Measurements from ENCODE around the gene PTPRJ. TPM values are rescaled to one million over a fixed set of nuclear protein-coding genes. Genes with fewer than 3 reads are reported as not detected.

Gene PTPRJ
- total and polyA plus RNA-seq, 9 of the 15 experiments (the other 6 are each of a cell fraction or from before 2014, with no cell fraction given): 0.56 to 10.7 (median 4.8) TPM

DNA sequence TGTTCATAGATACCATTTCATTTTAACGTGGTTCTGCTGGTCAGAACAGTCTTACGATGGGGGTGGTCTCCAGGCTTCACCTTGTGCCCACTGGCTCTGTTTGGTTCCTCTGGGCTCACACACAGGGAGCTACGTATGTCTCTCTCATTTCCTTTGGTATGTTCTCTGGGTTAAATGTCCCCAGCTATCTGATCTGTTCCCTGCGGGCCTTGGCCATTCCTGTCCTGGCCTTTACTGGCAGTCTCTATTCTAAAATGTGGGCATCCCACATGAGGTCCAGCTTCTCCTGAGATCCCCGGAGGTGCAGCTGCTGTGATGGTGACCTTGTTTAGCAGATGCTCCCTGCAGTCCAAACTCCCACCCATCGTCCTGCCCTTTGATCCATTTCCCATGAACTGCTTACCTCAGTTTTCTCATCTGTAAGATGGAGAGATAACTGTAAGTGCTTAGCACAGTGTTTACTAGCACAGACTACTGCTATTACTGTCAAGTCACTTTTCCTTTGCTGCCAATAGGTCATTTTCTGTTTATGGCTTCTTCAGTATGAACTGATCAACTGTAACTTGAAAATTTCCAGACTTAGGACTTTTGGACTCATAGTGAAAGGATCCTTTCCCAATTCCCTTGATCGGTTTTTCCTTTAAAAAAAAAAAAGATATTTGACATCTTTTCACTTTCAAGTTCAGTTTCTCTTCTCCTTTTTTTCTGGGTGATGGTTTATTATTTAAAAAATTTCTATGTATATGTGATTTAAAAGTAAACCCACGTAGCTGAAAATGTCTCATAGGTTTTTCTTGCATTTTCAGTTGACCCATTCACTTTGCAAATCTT is 92.9 kb downstream of the PTPRJ start:
- Histone ChIP-seq H3K27me3 (ENCODE audit: control insufficient read depth in 2 of 2, insufficient read depth in 2 of 2, low read length in 2 of 2) (no peaks in the 10 kb centered on the region), H3K4me3 (no peak overlapping the region), H3K27ac (ENCODE audit: extremely low read depth, low read depth, low read length) (no peak overlapping the region), H3K9me1 (ENCODE audit: control insufficient read depth, insufficient read depth, low read length) (no peaks in the 10 kb centered on the region), H3K9ac (ENCODE audit: insufficient read depth in 1 of 2, low read depth in 2 of 2, low read length in 2 of 2) (no peak overlapping the region; a peak in 1 of 4 replicates), H4K20me1 (replicated peaks; ENCODE audit: control insufficient read depth, insufficient read depth, low read length) (no peaks in the 10 kb centered on the region), H3K9me3 (replicated peaks; ENCODE audit: control insufficient read depth, insufficient read depth, low read depth, low read length) (no peaks in the 10 kb centered on the region), H3K79me2 (ENCODE audit: control insufficient read depth, insufficient read depth, low read length) (no peaks in the 10 kb centered on the region), H3K4me1 (replicated peaks in 1 of 2; ENCODE audit: control insufficient read depth in 2 of 2, insufficient read depth in 2 of 2, low read length in 2 of 2) (no peaks in the 10 kb centered on the region; a peak in 1 of 5 replicates), H2AFZ (ENCODE audit: low read depth, low read length) (no peak overlapping the region), H3K36me3 (ENCODE audit: control insufficient read depth, insufficient read depth, low read length) (no peaks in the 10 kb centered on the region; the same call in 2 of the 3 replicates), H3K4me2 (ENCODE audit: insufficient read depth, low read length) (no peak overlapping the region)
- no peak for DNase-seq (ENCODE audit: extremely low read depth in 1 of 4, low spot score in 3 of 4)
- POLR2A ChIA-PET: interaction anchor here (0.6 to 1.3 kb wide), 4 partner anchors 9 to 232 kb away, joined by 3 to 4 read pairs (median 3); no protein-coding TSS in a partner anchor
- BruUV-seq (replicated peaks): no TSS peak
- CTCF ChIA-PET (ENCODE audit: low intra/inter-chr PET ratio): no interaction called here
- intact Hi-C loops (cut with micrococcal nuclease): no loop called here
- in situ Hi-C loops (cut with MboI): no loop called here
- no peak for FAIRE-seq
- WGBS (ENCODE audit: insufficient coverage, low coverage, missing lambda C conversion rate): 44% methylated on average over 8 of the region's 8 CpGs
- no peak for ATAC-seq
- no peak for TF ChIP-seq ZNF699 (CRISPR knock-in tag; IDR thresholded peaks at IDR 0.05; ENCODE audit: insufficient replicate concordance)
- TF ChIP-seq MTA2 (IDR thresholded peaks at IDR 0.05; ENCODE audit: low read depth): no peak
- no peak for TF ChIP-seq CREM (IDR thresholded peaks at IDR 0.05; ENCODE audit: low read depth)
- no peak for TF ChIP-seq ZNF551 (CRISPR knock-in tag; IDR thresholded peaks at IDR 0.05)
- peak; percentile 41; the same call in 1 of the 2 replicates for TF ChIP-seq HDAC2 (IDR thresholded peaks at IDR 0.05)
- no peak for TF ChIP-seq KDM4B (IDR thresholded peaks at IDR 0.05; ENCODE audit: borderline replicate concordance in 2 of 2, low read depth in 1 of 2)
- peak; percentile 74 for TF ChIP-seq BCOR (IDR thresholded peaks at IDR 0.05)
- TF ChIP-seq, protein P1, sequence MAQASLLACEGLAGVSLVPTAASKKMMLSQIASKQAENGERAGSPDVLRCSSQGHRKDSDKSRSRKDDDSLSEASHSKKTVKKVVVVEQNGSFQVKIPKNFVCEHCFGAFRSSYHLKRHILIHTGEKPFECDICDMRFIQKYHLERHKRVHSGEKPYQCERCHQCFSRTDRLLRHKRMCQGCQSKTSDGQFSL (CRISPR knock-in tag; IDR thresholded peaks at IDR 0.05): no peak
- TF ChIP-seq, protein P1 (tag; IDR thresholded peaks at IDR 0.05): no peak
- no peak for TF ChIP-seq EP300 (IDR thresholded peaks at IDR 0.05; ENCODE audit: low read length)
- TF ChIP-seq ARID1B (IDR thresholded peaks at IDR 0.05): no peak
- TF ChIP-seq RCOR1 (IDR thresholded peaks at IDR 0.05; ENCODE audit: borderline replicate concordance in 1 of 2, low read depth in 2 of 2, low read length in 2 of 2): peak in 1 of 2 experiments; percentile 33; a peak in 1 of 4 replicates
- TF ChIP-seq HMG20B (CRISPR knock-in tag; IDR thresholded peaks at IDR 0.05): no peak
- TF ChIP-seq KDM1A (IDR thresholded peaks at IDR 0.05): peak in 1 of 2 experiments; percentile 69; a peak in 2 of 4 replicates
- TF ChIP-seq RBM25 (IDR thresholded peaks at IDR 0.05; ENCODE audit: low read depth, low read length, severe bottlenecking): peak; percentile 34

Data from K562 (cell line).